ENCODE measurements around the gene SELENOT. TPM values are rescaled to one million over a fixed set of nuclear protein-coding genes. Genes with fewer than 3 reads are reported as not detected.
"Not testable (repeated sequence)": the region's sequence is repeated elsewhere in the genome, so short reads cannot be mapped to it uniquely, and the experiment has no call there.

Gene SELENOT
- total RNA-seq, 1 donor from 2014 or later = 70.0 TPM

DNA sequence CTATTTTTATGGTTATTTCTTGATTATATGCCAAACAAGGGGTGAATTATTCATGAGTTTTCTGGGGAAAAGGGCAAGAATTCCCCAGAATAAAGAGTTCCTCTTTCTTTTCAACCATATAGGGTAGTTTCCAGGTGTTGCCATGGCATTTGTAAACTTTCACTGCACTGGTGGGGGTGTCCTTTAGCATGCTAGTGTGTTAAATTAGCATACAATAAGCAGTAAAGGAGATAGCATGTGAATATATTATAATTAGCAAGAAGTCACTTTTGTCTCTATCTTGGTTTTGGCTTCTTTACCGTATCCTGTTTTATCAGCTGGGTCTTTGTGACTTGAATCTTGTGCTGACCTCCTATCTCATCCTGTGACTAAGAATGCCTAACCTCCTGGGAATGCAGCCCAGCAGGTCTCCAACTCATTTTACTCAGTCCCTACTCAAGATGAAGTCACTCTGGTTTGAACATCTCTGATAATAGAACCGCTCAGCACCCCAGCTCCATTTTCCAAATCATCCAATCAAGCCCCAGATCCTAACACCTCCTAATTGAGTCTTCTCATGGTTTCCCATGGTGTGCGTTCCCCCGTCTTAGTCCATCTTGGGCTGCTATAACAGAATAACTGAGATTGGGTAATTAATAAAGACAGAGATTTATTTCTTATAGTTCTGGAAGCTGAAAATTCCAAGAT is 3.4 kb upstream of the SELENOT start:
- no peak for DNase-seq (ENCODE audit: extremely low spot score in 2 of 2)
- Histone ChIP-seq H3K36me3 (no peaks in the 10 kb centered on the region), H3K4me1 (peaks cover 14% of the 10 kb centered on the region), H3K9me3 (no peaks in the 10 kb centered on the region), H3K27me3 (no peaks in the 10 kb centered on the region), H3K27ac (no peak overlapping the region), H3K4me3 (no peak overlapping the region)
- TF ChIP-seq CTCF (IDR thresholded peaks at IDR 0.05) = no peak
- TF ChIP-seq POLR2AphosphoS5 (IDR thresholded peaks at IDR 0.05; ENCODE audit: insufficient read depth in 1 of 2, low read depth in 1 of 2) = no peak
- TF ChIP-seq POLR2A (IDR thresholded peaks at IDR 0.05) = no peak
- intact Hi-C loops (cut with DNase I) = loop anchor here (5.0 to 10.0 kb wide), 2 partner anchors 45 to 163 kb away; partner anchors contain the start of gene SIAH2

DNA sequence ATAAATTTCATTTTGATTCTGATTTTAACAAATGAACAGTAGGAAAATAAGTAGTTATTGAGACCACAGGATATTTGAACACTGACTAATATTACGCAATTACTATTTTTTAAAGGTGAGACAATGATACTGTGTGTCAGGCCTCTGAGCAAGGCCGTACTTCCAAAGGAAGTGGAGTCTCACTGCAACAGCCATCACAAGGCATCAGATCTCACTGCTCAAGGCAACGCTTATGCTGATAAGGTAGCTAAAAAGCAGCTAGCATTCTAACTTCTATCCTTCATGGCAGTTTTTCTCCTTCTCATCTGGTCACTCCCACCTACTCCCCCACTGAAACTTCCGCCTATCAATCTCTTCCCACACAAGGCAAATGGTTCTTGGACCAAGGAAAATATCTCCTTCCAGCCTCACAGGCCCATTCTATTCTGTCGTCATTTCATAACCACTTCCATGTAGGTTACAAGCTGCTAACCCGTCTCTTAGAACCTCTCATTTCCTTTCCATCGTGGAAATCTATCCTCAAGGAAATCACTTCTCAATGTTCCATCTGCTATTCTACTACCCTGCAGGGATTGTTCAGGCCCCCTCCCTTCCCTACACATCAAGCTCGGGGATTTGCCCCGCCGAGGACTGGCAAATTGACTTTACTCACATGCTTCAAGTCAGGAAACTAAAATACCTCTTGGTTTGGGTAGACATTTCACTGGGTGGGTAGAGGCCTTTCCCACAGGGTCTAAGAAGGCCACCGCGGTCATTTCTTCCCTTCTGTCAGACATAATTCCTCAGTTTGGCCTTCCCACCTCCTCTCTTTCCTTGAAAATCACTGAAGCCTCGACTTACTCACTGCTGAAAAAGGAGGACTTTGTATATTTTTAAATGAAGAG is 2.2 kb upstream of the SELENOT start:
- not testable (repeated sequence) for H3K4me3 ChIP-seq; DNase-seq (ENCODE audit: extremely low spot score in 2 of 2); H3K36me3 ChIP-seq; H3K27me3 ChIP-seq; H3K9me3 ChIP-seq; H3K27ac ChIP-seq
- intact Hi-C loops (cut with DNase I) = loop anchor here (5.0 to 10.0 kb wide), 2 partner anchors 46 to 161 kb away; partner anchors contain the start of gene SIAH2
- peaks cover 26% of the 10 kb centered on the region for H3K4me1 ChIP-seq

DNA sequence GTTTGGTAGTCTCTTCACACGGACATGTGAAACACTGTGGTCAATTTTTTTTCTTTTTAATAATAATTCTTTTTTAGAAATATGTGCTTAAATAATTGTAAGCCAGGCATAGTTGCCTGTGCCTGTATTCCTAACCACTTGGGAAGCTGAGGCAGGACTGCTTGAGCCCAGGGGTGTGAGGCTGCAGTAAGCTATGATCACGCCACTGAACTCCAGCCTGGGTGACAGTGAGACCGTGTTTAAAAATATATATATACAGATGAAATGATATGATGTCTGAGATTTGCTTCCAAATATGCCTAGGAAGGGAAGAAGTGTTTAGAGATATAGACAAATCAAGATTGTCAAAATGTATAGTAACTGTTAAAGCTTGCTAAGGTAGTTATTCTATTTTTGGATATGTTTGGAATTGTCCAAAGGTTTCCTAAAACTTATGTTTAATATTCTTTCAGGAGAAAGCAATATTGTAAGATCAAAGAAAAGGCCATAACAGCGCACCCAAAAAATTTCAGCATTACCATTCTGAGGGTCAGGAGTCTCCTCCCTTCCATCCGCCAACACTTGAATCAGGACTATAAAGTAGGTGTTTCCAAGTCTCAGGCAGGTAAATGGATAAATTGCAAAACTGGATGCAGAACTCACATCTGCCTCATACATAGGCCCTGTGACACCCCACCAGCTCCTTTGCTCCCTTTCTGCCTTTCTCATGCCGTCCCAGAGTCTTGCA is 532 bp upstream of the SELENOT start:
- Histone ChIP-seq H3K9me3 (no peaks in the 10 kb centered on the region), H3K4me3 (peak overlapping the region; percentile 74 to 83), H3K36me3 (no peaks in the 10 kb centered on the region), H3K27me3 (no peaks in the 10 kb centered on the region), H3K4me1 (peaks cover 43% of the 10 kb centered on the region), H3K27ac (peak overlapping the region; percentile 97)
- intact Hi-C loops (cut with DNase I) = loop anchor here (5.0 to 10.0 kb wide), 2 partner anchors 48 to 160 kb away; partner anchors contain the start of gene SIAH2
- no peak for DNase-seq (ENCODE audit: extremely low spot score in 2 of 2)
- no peak for TF ChIP-seq CTCF (IDR thresholded peaks at IDR 0.05)
- no peak for TF ChIP-seq POLR2A (IDR thresholded peaks at IDR 0.05)
- TF ChIP-seq POLR2AphosphoS5 (IDR thresholded peaks at IDR 0.05; ENCODE audit: insufficient read depth in 1 of 2, low read depth in 1 of 2) = no peak

- Histone ChIP-seq H3K9me3 (no peaks in the 10 kb centered on the region), H3K4me3 (peak overlapping the region; percentile 74 to 83), H3K27me3 (no peaks in the 10 kb centered on the region), H3K27ac (peak overlapping the region; percentile 97), H3K36me3 (no peaks in the 10 kb centered on the region), H3K4me1 (peaks cover 56% of the 10 kb centered on the region)
- TF ChIP-seq CTCF (IDR thresholded peaks at IDR 0.05) (no peak), POLR2A (IDR thresholded peaks at IDR 0.05) (no peak)
- intact Hi-C loops (cut with DNase I) = loop anchor here (2.0 to 10.0 kb wide), 3 partner anchors 49 to 158 kb away; partner anchors contain the start of genes ERICH6 and SIAH2
- DNase-seq (ENCODE audit: extremely low spot score in 2 of 2) = no peak
These were observed 829 bp downstream of the SELENOT start for GRCh38 chr3:150603980-150604319.

GRCh38 chr3:150605998-150606641 is 3.0 kb downstream of the SELENOT start:
- Histone ChIP-seq H3K27me3 (no peaks in the 10 kb centered on the region), H3K36me3 (no peaks in the 10 kb centered on the region), H3K4me3 (no peak overlapping the region), H3K4me1 (peaks cover 74% of the 10 kb centered on the region), H3K9me3 (no peaks in the 10 kb centered on the region), H3K27ac (no peak overlapping the region)
- intact Hi-C loops (cut with DNase I) = loop anchor here (2.0 to 10.0 kb wide), 2 partner anchors 51 to 97 kb away; partner anchors contain the start of gene ERICH6
- TF ChIP-seq POLR2A (IDR thresholded peaks at IDR 0.05) (no peak), CTCF (IDR thresholded peaks at IDR 0.05) (no peak), POLR2AphosphoS5 (IDR thresholded peaks at IDR 0.05; ENCODE audit: insufficient read depth in 1 of 2, low read depth in 1 of 2) (no peak)
- DNase-seq (ENCODE audit: extremely low spot score in 2 of 2) = no peak
